HG03135 (cell line): ENCODE results near the gene ARSD.
A peak's percentile ranks its signal among the peaks of the same experiment; 100 is the strongest.
"Not testable (repeated sequence)": the region's sequence is repeated elsewhere in the genome, so short reads cannot be mapped to it uniquely, and the experiment has no call there.

ENCODE experiments used
- ATAC-seq: cut with Tn5 transposase; IDR thresholded peaks from one replicate; pipeline ENCODE4 v1.9.1; 2021; ENCODE audit warnings: mild to moderate bottlenecking, moderate library complexity; ENCODE audit not compliant: unreplicated experiment

Gene ARSD

DNA sequence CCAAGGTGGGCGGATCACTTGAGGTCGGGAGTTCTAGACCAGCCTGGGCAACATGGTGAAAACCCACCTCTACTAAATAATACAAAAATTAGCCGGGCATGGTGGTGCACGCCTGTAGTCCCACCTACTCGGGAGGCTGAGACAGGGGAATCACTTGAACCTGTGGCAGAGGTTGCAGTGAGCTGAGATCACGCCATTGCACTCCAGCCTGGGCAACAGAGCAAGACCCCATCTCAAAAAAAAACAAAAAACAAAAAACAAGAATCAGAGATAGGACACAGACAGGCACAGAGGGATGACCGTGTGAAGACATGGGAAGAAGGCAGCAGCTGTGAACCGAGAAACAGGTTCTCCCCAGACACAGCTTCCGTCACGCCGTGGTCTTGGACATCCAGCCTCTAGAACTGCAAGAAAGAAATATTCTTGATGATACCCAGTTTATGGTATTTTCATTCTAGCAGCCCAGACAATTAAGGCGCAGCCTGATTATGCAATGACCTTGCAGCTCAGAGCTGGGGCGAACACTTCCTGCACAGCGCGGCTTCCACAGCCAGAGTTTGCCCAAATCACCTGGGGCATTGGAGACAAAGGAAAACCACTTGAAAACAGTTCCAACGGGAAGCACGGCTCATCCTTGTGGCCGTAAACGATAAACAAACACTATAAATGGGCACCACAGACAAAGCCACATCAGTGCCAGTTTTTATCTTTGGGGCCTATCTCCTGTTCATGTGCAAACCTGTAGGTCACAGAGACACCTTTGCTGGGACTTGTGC is 4.2 kb upstream of the ARSD start:
- ATAC-seq = no peak

DNA sequence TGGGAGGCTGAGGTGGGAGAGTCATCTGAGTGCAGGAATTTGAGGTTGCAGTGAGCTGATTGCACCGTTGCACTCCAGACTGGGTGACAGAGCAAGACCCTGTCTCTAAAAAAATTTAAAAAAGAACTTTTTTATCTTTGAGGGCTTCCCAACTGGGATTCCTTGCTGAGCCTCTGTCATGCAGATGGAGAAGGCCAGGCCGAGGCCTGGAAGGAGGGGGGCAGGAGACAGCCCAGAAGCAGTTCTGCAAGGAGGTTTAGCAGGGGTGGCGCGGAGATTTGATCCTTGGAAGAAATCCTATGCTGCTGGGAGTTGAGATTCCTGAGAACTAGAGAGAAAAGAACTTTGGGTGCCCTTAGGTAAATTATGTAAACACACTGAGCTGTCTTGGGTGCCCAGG is 2.5 kb upstream of the ARSD start:
- ATAC-seq = no peak

DNA sequence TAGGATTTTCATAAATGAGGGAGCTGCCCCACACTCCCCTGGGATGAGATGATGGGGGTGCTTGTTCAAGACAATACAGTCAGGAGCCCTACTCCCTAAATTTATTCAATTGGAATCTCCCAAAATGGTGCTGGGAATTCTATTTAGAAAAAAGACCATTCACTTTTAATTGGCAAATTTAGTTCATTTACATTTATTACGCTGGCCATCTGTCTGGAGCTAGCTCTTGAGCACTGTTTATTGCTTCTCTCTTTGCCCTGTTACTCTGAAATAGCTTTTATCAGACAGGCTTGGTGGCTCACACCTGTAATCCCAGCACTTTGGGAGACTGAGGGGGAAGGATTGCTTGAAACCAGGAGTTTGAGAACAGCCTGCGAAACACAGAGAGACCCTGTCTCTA is 2.0 kb upstream of the ARSD start:
- no peak for ATAC-seq

DNA sequence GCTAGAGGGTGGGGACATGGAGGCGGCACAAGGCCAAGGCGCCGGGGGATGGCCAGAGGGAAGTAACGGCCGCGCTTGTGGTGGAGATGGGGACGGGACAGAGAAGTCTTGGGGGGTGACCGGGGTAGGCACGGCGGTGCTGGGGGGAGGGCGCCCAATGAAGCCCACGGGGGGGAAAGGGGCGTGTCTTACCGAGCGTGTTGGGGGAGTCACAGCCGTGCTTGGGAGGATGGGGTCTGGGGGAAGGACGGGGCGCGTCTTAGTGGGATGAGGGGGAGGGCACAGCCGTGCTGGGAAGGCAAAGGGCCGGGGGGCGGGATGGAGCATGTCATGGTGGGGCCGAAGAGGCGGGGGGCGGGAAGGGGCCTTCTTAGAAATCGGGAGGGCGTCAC is 952 bp downstream of the ARSD start:
- no peak for ATAC-seq

DNA sequence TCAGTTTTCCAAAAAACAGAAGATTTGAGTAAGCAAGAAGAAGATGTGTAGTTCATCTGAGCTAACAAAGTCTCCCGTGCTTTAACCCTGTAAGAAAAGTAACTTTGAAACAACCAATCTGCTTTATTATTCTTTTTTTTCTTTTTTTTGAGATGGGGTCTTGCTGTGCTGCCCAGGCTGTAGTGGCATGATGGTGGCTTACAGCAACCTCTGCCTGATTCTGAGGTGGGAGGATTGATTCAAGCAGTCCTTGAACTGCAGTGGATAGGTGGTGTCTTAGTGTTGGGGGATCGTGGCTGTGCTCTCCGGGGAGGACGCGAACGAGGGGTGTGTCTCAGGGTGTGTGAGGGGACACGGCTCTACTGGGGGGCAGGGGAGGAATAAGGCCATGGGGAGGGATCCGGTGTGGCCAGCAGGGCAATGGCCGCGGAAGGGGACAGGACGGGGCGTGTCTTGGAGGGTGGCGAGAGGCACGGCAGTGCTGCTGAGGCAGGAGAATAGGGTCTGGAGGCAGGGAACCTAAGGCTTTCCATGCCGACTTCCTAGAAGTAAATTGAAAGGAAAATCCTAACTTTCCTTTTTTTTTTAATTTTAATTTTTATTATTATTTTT is 2.4 kb downstream of the ARSD start:
- no peak for ATAC-seq

DNA sequence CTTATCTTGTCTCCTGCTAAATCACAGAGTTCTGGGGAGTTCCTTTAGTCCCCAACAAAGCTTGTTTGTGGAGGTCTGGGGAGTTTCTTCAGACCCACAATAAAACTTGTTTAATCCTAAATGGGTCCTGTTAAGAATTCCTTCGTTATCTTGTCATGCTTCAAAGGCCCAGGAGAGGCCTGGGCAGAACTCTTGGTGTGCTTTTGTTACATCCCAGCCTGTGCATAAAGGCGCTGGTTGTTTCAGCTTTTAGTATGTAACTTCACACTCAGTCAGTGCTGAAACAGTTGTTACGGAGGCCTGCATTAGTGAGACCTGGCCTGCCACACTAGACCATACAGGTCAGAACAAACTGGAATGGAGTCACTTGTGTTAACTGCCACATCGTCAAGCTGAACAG is 2.9 kb downstream of the ARSD start:
- ATAC-seq = not testable (repeated sequence)

DNA sequence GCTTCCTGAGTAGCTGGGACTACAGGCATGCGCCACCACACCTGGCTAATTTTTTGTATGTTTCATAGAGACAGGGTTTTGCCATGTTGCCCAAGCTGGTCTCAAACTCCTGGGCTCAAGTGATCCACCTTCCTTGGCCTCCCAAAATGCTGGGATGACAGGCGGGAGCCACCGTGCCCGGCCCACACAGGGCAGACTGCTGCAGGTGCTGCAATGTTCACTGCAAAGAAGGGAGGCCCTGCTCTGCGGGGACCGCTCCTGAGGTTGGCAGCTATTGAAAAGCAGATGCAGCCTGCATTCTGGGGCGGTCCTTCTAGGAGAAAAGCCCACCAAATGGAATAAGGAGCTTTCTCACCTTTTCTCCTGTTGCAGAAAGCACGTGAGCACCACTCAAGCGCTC is 5.0 kb downstream of the ARSD start:
- no peak for ATAC-seq

DNA sequence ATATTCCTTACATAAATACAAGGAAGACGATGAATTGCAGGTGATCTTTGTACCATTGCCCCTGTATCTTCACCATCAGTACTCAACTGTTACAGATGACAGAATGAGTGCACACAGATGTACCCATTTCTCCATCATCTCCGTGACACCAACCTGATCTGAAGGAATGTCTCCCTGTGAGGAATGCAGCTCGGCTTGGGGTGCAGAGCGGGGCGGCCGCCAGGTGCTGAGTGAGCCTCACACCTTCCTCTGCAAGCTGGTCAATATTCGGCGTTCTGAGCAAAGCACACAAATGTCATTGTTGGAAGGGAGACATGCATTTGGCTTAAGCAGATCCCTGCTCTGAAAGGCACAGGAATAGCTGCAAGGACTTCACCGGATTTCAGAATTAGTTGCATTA is 7.4 kb downstream of the ARSD start:
- no peak for ATAC-seq

DNA sequence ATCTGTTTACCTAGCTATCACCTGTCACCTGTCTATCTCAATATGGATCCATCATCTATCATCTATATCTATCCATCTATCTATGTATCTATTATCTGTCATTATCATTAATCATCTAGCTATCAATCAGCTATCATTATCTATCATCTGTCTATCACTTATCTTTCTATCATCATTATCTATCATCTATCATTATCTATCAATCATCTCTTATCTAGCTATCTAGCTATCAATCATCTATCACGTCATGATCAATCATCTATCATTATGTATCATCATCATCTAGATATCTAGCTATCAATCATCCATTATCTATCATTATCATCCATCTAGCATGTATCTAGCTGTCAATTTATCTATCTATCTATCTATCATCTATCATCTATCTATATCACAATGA is 7.9 kb downstream of the ARSD start:
- ATAC-seq = no peak

DNA sequence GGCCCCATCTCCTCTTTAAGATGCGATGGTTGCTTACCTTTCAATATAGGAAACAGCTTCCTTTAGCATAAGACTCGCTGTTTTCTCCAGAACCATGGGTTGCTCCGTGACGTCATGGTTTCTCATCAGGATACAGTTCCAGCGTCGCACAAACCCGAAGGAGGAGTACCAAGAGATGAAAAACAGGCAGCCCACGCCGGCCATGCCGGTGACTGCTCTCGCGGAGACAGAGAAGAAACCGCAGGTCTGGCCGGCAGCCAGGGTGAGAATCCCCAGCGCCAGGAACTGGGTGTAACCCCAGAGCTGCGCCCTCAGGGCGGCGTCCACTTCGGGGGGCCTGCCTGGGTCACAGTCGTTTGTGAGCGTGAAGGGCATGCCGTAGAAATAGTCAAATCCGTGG is 11.4 kb downstream of the ARSD start:
- no peak for ATAC-seq

DNA sequence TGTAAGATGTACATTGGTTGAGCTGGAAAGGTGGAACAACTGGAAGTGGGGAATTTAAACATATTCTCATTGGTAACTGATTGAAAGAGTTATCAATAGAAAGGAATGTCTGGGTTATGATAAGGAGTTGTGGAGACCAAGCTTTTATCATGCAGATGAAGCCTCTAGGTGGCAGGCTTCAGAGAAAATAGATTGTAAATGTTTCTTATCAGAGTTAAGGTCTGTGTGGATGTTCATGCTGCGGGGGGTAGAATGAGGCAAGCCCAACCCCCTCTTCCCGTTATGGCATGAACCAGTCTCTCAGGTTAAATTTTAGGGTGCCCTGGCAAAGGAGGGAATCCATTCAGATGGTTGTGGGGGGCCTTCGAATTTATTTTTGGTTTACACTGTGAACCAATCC is 16.0 kb downstream of the ARSD start:
- ATAC-seq = no peak

DNA sequence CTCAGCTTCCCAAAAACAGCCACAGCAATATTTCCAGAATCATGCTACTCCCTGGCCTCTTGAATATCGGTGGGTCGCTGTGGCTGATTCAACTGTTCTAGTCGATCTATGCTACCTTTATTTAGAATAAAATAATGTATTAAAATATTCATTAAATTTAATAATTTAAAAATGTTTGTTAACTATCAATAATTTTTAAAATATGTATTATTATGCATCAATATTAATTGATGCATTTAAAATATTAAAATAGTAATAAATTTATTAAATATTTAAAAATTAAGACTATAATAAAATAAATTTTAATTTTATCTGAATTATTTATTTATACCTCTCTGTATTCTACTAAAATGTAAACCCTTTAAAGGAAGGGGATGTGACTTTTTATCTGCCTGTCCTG is 19.0 kb downstream of the ARSD start:
- no peak for ATAC-seq

DNA sequence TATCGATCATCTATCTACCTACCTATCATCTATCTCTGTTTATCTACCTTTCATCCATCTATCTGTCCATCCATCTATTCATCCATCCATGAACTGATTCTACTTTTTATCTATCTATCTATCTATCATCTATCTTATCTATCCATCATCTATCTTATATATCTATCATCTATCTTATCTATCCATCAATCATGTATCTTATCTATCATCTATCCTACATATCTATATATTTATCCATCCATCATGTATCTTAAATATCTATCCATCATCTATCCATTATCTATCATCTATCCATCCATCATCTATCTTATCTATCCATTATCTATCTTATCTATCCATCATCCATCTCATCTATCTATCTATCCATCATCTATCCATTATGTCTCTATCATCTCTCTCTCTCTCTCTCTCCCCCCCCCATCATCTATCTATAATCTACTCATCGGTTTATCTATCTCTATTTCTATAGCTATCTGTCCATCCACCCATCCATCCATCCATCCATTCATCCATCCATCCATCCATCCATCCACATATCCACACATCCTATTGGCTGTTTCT is 20.9 kb downstream of the ARSD start:
- no peak for ATAC-seq

DNA sequence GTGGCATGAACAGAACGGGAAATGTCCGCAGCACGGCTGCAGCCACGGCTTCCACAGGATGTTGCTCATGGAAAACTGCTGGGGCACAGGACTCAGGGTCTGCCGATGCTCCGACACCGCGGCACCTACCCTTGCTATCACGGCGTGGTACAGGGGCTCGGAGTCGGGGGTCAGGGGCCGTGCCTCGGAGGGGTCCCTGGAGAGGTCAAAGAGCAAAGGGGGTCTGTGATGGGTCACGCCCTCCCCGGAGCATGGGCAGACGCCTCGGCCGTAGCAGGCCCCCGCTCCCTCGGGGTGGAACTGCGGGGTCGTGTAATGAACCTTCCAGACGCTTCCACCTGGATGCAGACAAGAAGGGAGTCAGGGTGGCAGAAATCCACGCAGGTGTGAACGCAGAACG is 21.8 kb downstream of the ARSD start:
- no peak for ATAC-seq

DNA sequence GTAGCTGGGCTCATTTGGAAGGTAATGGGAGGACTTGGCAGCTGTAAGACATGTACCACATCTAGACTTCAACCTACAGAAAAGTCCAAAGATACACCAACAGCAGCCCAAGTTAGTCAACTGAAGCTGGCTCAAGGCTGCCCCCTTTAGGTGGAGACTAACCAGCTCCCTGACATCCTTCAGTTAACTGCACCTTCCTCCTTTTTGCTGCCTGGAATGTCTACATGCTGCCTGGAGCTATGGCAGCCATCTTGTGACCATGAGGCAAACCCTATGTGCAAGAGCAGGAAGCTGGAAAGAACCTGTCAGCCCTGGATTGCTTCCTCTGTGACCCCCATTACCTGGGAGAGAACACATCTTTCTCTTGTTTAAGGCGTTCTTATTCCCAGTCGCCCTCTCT is 25.8 kb downstream of the ARSD start:
- no peak for ATAC-seq

DNA sequence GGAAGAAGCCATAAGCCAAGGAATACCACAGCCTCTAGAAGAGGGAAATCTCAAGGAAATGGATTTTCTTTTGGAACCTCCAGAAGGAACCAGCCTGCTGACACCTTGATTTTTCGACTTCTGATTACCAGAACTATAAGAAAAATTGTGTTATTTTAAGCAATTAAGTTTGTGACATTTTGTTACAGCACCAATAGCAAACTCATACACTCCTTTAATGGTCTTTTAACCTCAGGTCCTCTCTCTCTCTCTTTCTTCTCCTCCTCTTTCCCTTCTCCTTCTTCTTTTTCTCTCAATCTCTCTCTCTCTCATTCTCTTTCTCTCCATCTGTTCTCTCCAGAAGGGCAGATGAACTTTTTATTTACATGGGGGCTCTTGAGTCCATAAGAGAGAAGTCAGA is 26.3 kb downstream of the ARSD start:
- ATAC-seq = no peak

DNA sequence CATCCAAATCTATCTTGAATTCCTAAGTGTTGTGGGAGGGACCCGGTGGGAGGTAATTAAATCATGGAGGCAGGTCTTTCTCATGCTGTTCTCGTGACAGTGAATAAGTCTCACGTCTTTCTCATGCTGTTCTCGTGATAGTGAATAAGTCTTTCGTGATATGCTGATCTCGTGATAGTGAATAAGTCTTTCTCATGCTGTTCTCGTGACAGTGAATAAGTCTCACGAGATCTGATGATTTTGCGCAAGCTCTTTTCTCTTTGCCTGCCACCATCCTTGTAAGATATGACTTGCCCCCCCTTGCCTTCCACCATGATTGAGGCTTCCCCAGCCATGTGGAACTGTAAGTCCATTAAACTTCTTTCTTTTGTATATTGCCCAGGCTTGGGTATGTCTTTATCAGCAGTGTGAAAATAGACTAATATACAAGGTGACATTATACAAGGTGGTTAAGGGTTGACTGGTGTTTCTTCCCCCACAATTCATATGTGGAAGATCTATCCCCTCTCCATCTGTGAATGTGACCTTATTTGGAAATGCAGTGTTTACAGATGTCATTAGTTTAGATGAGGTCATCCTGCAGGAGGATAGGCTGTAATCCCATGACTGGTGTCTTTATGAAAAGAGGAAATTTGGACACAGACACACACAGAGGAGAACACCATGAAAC is 27.6 kb downstream of the ARSD start:
- ATAC-seq = no peak

DNA sequence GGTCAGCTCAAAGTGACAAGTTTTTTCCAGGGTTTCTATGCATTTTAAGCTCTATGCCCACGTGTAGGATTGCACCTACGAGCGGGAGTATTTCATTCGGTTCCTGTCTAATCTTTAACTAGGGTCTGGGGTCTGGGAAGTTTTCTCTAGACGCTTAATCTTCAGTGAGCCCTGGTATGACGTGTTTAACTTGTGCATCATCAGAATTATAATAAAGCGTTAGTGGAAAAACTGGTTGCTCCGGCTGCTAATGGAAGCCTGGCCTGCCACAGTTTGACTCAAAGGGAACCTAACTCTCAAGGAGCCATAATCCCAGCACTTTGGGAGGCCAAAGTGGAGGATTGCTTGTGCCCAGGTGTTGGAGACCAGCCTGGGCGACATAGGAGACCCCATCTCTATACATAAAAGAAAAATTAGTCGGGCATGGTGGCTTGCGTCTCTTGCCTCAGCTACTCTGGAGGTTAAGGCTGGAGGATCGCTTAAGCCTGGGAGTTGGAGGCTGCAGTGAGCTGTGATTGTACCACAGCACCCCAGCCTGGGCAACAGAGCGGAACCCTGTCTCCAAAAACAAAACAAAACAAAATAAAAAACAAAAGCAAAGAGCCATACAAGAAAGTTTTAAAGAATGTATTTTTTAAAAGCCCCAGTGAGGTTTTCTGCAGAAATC is 30.2 kb downstream of the ARSD start:
- ATAC-seq = no peak

DNA sequence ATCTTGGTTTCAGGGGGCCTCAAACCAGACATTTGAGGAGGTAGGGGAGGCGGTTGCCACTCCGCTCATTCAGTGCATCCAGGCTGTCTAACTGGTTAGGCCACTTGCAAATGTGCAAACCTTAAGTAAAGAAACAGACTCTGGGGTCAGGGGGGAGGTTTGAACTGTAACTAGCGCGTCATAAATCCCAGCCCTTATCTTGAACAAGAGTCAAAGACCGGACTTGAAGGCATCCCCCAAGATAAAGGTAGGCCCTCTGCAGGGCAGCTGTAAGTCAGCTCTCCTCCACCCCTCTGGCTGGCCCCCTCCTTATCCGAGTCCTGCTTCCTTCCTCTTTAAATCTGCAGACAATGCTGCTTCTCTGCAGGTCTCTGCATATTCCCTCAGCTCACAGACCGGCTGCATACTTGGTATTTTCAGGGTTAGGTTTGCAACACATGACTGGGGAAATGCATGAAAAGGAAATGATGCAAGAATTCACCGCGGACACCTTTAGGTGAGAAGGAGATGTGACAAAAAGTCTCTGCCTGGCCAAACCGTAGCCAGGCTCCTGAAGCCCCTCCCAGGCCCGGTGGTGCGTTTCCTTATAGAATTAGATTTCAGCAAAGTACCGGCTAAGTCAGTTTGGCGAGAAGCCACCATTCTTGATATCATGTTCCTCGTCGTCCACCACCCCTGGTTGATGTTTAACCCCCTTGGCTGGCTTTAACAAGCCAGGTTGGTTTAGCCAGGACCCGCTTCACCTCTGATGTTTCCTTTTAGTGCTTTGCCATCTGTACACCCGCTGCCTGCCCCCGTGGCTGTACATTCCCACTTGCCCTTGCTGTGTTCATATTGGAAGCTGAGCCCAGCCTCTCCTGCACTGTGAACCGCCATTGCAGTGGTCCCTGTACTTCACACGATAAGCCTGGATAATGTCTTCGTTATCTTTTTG is 31.2 kb downstream of the ARSD start:
- peak; percentile 54 for ATAC-seq

DNA sequence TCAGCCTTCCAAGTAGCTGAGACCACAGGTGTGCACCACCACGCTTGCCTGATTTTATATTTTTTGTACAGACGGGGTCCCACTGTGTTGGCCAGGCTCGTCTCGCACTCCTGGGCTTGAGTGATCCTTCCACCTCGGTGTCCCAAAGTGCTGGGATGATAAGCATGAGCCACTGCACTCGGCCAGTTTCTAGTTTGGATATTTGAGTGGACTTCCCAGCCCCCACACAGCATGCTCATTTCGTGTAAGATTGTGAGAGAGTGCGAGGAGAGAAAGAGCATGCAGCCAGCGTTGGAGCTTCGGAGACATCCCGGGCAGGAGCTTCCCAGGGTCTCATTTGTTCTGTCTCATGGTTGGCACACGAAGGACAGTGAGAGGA is 31.8 kb downstream of the ARSD start:
- no peak for ATAC-seq
